Measurements from ENCODE around the gene ZNHIT6.

ZNHIT6 gene

GRCh38 chr1:85628791-85629531 is 79.3 kb downstream of the ZNHIT6 start:
- no peak for TF ChIP-seq CTCF (conservative IDR thresholded peaks at IDR 0.05)
- peak overlapping the region; percentile 86 for H3K27ac ChIP-seq

GRCh38 chr1:85626818-85627217 is 81.4 kb downstream of the ZNHIT6 start:
- H3K27ac ChIP-seq, result no peak overlapping the region
- no peak for TF ChIP-seq CTCF (conservative IDR thresholded peaks at IDR 0.05)

GRCh38 chr1:85624361-85624760 is 83.9 kb downstream of the ZNHIT6 start:
- no peak for TF ChIP-seq CTCF (conservative IDR thresholded peaks at IDR 0.05)

GRCh38 chr1:85623061-85623471 is 85.2 kb downstream of the ZNHIT6 start:
- H3K27ac ChIP-seq, result no peak overlapping the region
- no peak for TF ChIP-seq CTCF (conservative IDR thresholded peaks at IDR 0.05)

More at GRCh38 chr1:85624361-85624760, 83.9 kb downstream of the ZNHIT6 start:
- H3K27ac ChIP-seq, result no peak overlapping the region

- H3K27ac ChIP-seq, result no peak overlapping the region
- TF ChIP-seq CTCF (conservative IDR thresholded peaks at IDR 0.05), result no peak
Observed at GRCh38 chr1:85621430-85621829, 86.8 kb downstream of the ZNHIT6 start.

GRCh38 chr1:85617633-85618100 is 90.6 kb downstream of the ZNHIT6 start:
- TF ChIP-seq CTCF (conservative IDR thresholded peaks at IDR 0.05), result no peak
- H3K27ac ChIP-seq, result no peak overlapping the region

- no peak for TF ChIP-seq CTCF (conservative IDR thresholded peaks at IDR 0.05)
- no peak overlapping the region for H3K27ac ChIP-seq
Observed at GRCh38 chr1:85616736-85617135, 91.5 kb downstream of the ZNHIT6 start.

Measured in VCaP (cell line).